Heart right ventricle (tissue), 16 donors: ENCODE measurements around the gene FREM2. TPM values are rescaled to one million over a fixed set of nuclear protein-coding genes. Genes with fewer than 3 reads are reported as not detected.
A peak's percentile ranks its signal among the peaks of the same experiment; 100 is the strongest.

Source experiments
- ATAC-seq, 8 donors: fragments of 200-7000 bp; cut with Tn5 transposase; one replicate each; pipeline ENCODE4 v1.9.1; 2020; ENCODE audit warnings: mild to moderate bottlenecking in 8 of 8, moderate library complexity in 8 of 8, moderate number of reproducible peaks in 1 of 8
- DNase-seq, 2 donors: peaks; one replicate each; pipeline ENCODE4 v3.0.0-alpha.2; 2020
- H3K27ac ChIP-seq, 10 donors: fragments of 200-600 bp; sonication (generic) in 2 of 10; one replicate each; pipeline versions ENCODE4 v1.5.0 to v1.8.0; 2020 to 2022; ENCODE audit warnings: mild to moderate bottlenecking in 3 of 10
- H3K27me3 ChIP-seq, 7 donors: fragments of 200-600 bp; one replicate each; pipeline ENCODE4 v1.8.0; 2021 to 2022; ENCODE audit warnings: mild to moderate bottlenecking in 2 of 7
- H3K36me3 ChIP-seq, 9 donors: fragments of 200-600 bp; sonication (generic) in 1 of 9; one replicate each; pipeline versions ENCODE4 v1.5.0 to v1.8.0; 2020 to 2022; ENCODE audit warnings: mild to moderate bottlenecking in 2 of 9
- H3K4me1 ChIP-seq, 9 donors: fragments of 200-600 bp; sonication (generic) in 1 of 9; one replicate each; pipeline versions ENCODE4 v1.5.0 to v1.8.0; 2020 to 2022; ENCODE audit warnings: mild to moderate bottlenecking in 4 of 9
- H3K4me3 ChIP-seq, 10 donors: fragments of 200-600 bp; sonication (generic) in 2 of 10; one replicate each; pipeline versions ENCODE4 v1.5.0 to v1.8.0; 2020 to 2022; ENCODE audit warnings: mild to moderate bottlenecking in 7 of 10, moderate library complexity in 2 of 10
- H3K9me3 ChIP-seq, 11 donors: fragments of 200-600 bp in 10 of 11; sonication (generic) in 2 of 11; one replicate each; pipeline versions ENCODE4 v1.5.0 to v1.8.0; 2013 to 2022; ENCODE audit warnings: mild to moderate bottlenecking in 2 of 11, control low read depth in 1 of 11, moderate library complexity in 1 of 11
- CTCF ChIP-seq, 9 donors: fragments of 200-600 bp; sonication (generic) in 2 of 9; IDR thresholded peaks; one replicate each; pipeline versions ENCODE4 v1.5.0 to v1.8.0; 2021 to 2022; ENCODE audit warnings: antibody characterized with exemption in 9 of 9, mild to moderate bottlenecking in 5 of 9, moderate library complexity in 1 of 9
- WGBS, 2 donors: extraction: QIAGEN DNeasy Blood & Tissue Kit; methylation state at CpG; one replicate each; pipeline ENCODE4 v1.1.7; 2013; ENCODE audit warnings: inconsistent platforms in 1 of 2; 5-methylcytosine and 5-hydroxymethylcytosine counted together
- intact Hi-C, 10 donors: fragments of 100-400 bp; cut with DNase I; formaldehyde crosslinking; loops; one replicate each; pipeline versions ENCODE4 v1.11.1 to v1.14.2; 2022
- long read RNA-seq, 3 donors: library from polyadenylated mRNA; unstranded; transcript quantifications; one replicate each; pipeline ENCODE4 v2.0.0, GENCODE V29; 2020 to 2021
- polyA plus RNA-seq, 2 donors: library from polyadenylated mRNA; stranded (reverse); fragments of 200-250 nt; gene quantifications; one replicate each; pipeline ENCODE4 v1.2.3, GENCODE V29; 2013
- total RNA-seq, 10 donors: library from RNA; stranded (reverse); fragmentation: NEBNext Ultra II Directional in 3 of 10; extraction: Animal tissue kit (Norgen Biotek cat#: 25700) in 3 of 10; gene quantifications; one replicate each; pipeline versions ENCODE4 v1.2.1 to v1.2.4, GENCODE V29; 2021 to 2023
- donor health status: Arrhythmogenic right ventricular cardiomyopathy.
- donor health status: ischemic (EF 13 %, LVEDD 7.1; RV severe dilation, severe dysfunction).
- donor health status: healthy with polysubstance abuse.
- donor health status: DM: no; HTN: yes; CAD: no.
- donor health status: DM: no; HTN: no; CAD: no.
- donor health status: ischemic (EF 25% LVEDD 6.9; RV normal size, moderate dysfunction).
- donor health status: ischemic (EF 25% LVEDD 5.7; RV mildly dilated, moderate dysfunction).
- donor health status: healthy.
- donor health status: DM: yes; HTN: yes; CAD: no.
- donor health status: Ischemic cardiomyopathy.
- donor health status: ischemic (EF 35%, LVEDD 5.7; RV mildly dilated, moderate dysfunction).
- donor health status: nonischemic (EF 11% LVEDD 7.7; RV severe dilation, severe dysfunction).
- donor health status: DM: yes; HTN: yes; CAD: no.
- donor health status: PGD.
- donor health status: ischemic (EF 29% LVEDD 5.4; RV normal size, mild dysfunction).
- donor health status: nonischemic (EF 23%, LVEDD 6.1; RV moderate dilation, normal function).

FREM2 gene
- under 1 TPM in 9 of 10 donors, not detected in 1; 0.02 to 0.46 (median 0.14) TPM for total RNA-seq
- under 1 TPM; 0.01 to 0.07 TPM for polyA plus RNA-seq
- long read RNA-seq, donor 1, result 0 reads
- long read RNA-seq, donor 2, result 0 reads
- long read RNA-seq, donor 3, result 0 reads

GRCh38 chr13:38686577-38687245, at the start of gene FREM2:
TSS of gene FREM2 (plus strand) at chr13:38687077. CDS start at chr13:38687345, 268 bp downstream.
- WGBS, 2 donors, result 0 to 1% methylated on average over 40 of the region's 40 CpGs
- no peak for DNase-seq

GRCh38 chr13:38637576-38637975, 49.3 kb upstream of the FREM2 start:
- no peaks in the 10 kb centered on the region for H3K4me1 ChIP-seq
- intact Hi-C loops, result no loop called here
- H3K27ac ChIP-seq, result no peak overlapping the region
- H3K36me3 ChIP-seq, result no peaks in the 10 kb centered on the region
- peaks cover 0 to 21% (median 0%) of the 10 kb centered on the region in 7 donors for H3K27me3 ChIP-seq
- TF ChIP-seq CTCF (IDR thresholded peaks at IDR 0.05), result no peak
- H3K4me3 ChIP-seq, result no peak overlapping the region
- 88 to 90% methylated on average over 3 of the region's 3 CpGs for WGBS, 2 donors
- DNase-seq (no peak), ATAC-seq (no peak)
- H3K9me3 ChIP-seq, result no peaks in the 10 kb centered on the region

More at GRCh38 chr13:38686577-38687245, at the start of gene FREM2:
- TF ChIP-seq CTCF (IDR thresholded peaks at IDR 0.05), result no peak
- Histone ChIP-seq H3K27ac (no peak within 1 kb of the TSS), H3K27me3 (peaks cover 0 to 63% (median 50%) of the 10 kb centered on the region in 7 donors), H3K9me3 (no peaks in the 10 kb centered on the region), H3K4me1 (peaks cover 0 to 16% (median 10%) of the 10 kb centered on the region in 9 donors), H3K36me3 (no peaks in the 10 kb centered on the region), H3K4me3 (peak within 1 kb of the TSS; percentile 11 to 50 (median 43))
- intact Hi-C loops, result loop anchor here in 7 of 10 donors (5.0 to 10.0 kb wide), 5 partner anchors 76 to 228 kb away; no protein-coding TSS in a partner anchor
- peak in 7 of 8 donors; percentile 28 to 85 (median 68) for ATAC-seq

GRCh38 chr13:38641164-38641948, 45.5 kb upstream of the FREM2 start:
- TF ChIP-seq CTCF (IDR thresholded peaks at IDR 0.05), result peak in 2 of 9 donors; percentile 10 to 19
- no peak overlapping the region for H3K27ac ChIP-seq
- no peak overlapping the region for H3K4me3 ChIP-seq
- intact Hi-C loops, result no loop called here
- ATAC-seq, result no peak
- H3K27me3 ChIP-seq, result peaks cover 0 to 5% (median 0%) of the 10 kb centered on the region in 7 donors
- H3K36me3 ChIP-seq, result no peaks in the 10 kb centered on the region
- H3K4me1 ChIP-seq, result no peaks in the 10 kb centered on the region
- 86 to 91% methylated on average over 5 of the region's 5 CpGs for WGBS, 2 donors
- no peak for DNase-seq
- no peaks in the 10 kb centered on the region for H3K9me3 ChIP-seq

GRCh38 chr13:38647312-38647711, 39.6 kb upstream of the FREM2 start:
- intact Hi-C loops, result no loop called here
- Histone ChIP-seq H3K27me3 (no peaks in the 10 kb centered on the region), H3K9me3 (no peaks in the 10 kb centered on the region), H3K27ac (no peak overlapping the region), H3K36me3 (no peaks in the 10 kb centered on the region), H3K4me3 (no peak overlapping the region), H3K4me1 (no peaks in the 10 kb centered on the region)
- WGBS, 2 donors, result 85 to 88% methylated on average over 1 of the region's 1 CpG
- ATAC-seq (no peak), DNase-seq (no peak)
- no peak for TF ChIP-seq CTCF (IDR thresholded peaks at IDR 0.05)
